OCI-M2 (cell line): Measurements from ENCODE around the gene TTC39B.

ENCODE experiments used
- DNase-seq: peaks from one replicate; lab custom pipeline; 2025; ENCODE audit not compliant: unreplicated experiment; lab: John Stamatoyannopoulos, UW

TTC39B gene

GRCh38 chr9:15304632-15305031 lies 2.4 kb downstream of the TTC39B start:
- no peak for DNase-seq

- no peak for DNase-seq
Measured at GRCh38 chr9:15300218-15300617, 6.8 kb downstream of the TTC39B start.

GRCh38 chr9:15299374-15299939 lies 7.6 kb downstream of the TTC39B start:
- no peak for DNase-seq

- DNase-seq, result no peak
Measured at GRCh38 chr9:15298362-15298761, 8.7 kb downstream of the TTC39B start.

- no peak for DNase-seq
Measured at GRCh38 chr9:15295761-15296405, 11.1 kb downstream of the TTC39B start.

- DNase-seq, result no peak
Measured at GRCh38 chr9:15294604-15295003, 12.4 kb downstream of the TTC39B start.

- DNase-seq, result no peak
Measured at GRCh38 chr9:15293804-15294316, 13.2 kb downstream of the TTC39B start.

- DNase-seq, result no peak
Measured at GRCh38 chr9:15293084-15293483, 13.9 kb downstream of the TTC39B start.

GRCh38 chr9:15289603-15290002 lies 17.4 kb downstream of the TTC39B start:
- no peak for DNase-seq

- no peak for DNase-seq
Measured at GRCh38 chr9:15287309-15287708, 19.7 kb downstream of the TTC39B start.

GRCh38 chr9:15286161-15286821 lies 20.7 kb downstream of the TTC39B start:
- no peak for DNase-seq

GRCh38 chr9:15282567-15283285 lies 24.3 kb downstream of the TTC39B start:
- DNase-seq, result no peak

- no peak for DNase-seq
Measured at GRCh38 chr9:15280647-15281046, 26.4 kb downstream of the TTC39B start.

GRCh38 chr9:15278839-15279238 lies 28.2 kb downstream of the TTC39B start:
- DNase-seq, result no peak

- DNase-seq, result no peak
Measured at GRCh38 chr9:15278091-15278687, 28.8 kb downstream of the TTC39B start.

- DNase-seq, result no peak
Measured at GRCh38 chr9:15277400-15278090, 29.5 kb downstream of the TTC39B start.

- DNase-seq, result no peak
Measured at GRCh38 chr9:15276328-15276938, 30.6 kb downstream of the TTC39B start.

- no peak for DNase-seq
Measured at GRCh38 chr9:15274425-15274824, 32.6 kb downstream of the TTC39B start.

GRCh38 chr9:15272377-15272928 lies 34.6 kb downstream of the TTC39B start:
- no peak for DNase-seq

- DNase-seq, result no peak
Measured at GRCh38 chr9:15271403-15271802, 35.6 kb downstream of the TTC39B start.
